ENCODE measurements around the gene PPP1R14C.

PPP1R14C gene

GRCh38 chr6:150275489-150275888, 132.6 kb downstream of the PPP1R14C start:
- no peak for DNase-seq

- DNase-seq, result no peak
Observed at GRCh38 chr6:150276168-150276936, 133.5 kb downstream of the PPP1R14C start.

GRCh38 chr6:150276937-150277742, 134.3 kb downstream of the PPP1R14C start:
- DNase-seq, result no peak

GRCh38 chr6:150279533-150279932, 136.7 kb downstream of the PPP1R14C start:
- DNase-seq, result no peak

DNA sequence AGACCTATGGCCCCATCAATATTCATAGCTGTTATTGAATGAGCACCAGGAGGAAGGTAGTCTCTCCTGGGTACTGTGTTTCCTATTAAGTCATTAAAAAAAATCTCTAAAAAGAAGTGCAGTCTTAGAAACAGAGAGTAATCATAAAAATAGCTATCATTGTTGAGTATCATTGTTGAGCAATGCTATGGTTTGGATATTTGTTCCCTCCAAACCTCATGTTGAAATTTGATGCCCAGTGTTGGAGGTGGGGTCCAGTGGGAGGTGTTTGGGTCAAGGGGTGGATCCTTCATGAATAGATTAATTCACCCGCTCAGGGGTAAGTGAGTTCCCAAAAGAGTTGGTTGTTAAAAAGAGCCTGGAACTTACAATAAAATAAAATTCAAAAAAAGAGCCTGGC, 137.9 kb downstream of the PPP1R14C start:
- no peak for DNase-seq

DNA sequence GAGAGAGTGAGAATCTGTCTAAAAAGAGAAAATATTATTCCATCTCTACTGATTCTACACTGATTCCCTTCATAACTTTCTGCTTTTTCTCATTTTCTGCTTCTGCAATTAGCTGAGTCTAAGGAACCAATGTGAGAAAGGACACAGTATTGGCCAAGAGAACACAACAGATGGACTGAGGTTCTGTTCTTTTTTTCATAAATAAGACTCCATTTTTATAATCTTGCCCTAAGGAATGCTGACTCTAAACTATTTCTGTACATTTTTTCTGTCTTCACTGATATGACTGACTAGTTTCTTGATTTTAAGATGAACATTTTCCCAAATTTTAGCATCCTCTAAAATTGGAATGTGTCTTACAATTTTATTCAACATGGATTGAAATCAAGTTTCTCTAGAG, 138.9 kb downstream of the PPP1R14C start:
- no peak for DNase-seq

- no peak for DNase-seq
Observed at GRCh38 chr6:150282806-150283205, 140.0 kb downstream of the PPP1R14C start.

DNA sequence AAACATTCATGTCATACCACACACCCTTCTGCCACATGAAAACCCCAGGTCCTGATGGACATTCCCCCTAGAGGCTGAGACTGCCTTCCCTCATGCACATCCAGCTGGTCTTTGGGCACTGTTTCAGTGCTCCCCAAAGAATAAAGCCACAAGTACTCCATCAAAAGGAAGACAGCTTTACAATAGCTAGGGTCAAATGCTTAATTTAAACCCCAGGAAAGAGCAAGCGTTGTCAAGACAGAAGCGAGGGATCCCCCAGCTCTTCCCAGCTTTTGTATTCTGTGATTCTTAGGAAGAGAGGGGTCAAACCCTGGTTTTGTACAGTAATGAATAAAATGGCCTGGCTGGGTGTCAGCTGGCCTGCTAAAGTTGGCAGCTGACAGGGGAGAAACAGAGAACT, 143.6 kb downstream of the PPP1R14C start:
- no peak for DNase-seq

DNA sequence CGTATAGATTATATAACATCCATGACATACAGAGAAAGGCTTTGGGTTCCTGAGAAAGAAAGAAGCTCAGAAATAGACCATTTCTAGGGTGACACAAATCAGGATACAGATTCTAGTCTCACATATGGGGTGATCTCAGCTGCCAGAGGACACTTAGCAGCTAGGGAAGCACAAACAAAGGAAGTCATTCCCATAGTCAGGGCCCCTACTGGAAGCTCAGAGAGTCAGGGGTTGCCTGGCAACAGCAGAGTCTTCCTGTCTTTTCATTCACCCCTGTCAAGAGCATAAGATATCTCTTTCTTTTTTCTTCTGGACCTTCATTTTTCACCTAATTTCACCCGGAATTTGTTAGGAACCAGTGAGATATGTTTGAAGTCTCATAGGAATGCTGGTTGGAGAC, 144.1 kb downstream of the PPP1R14C start:
- DNase-seq, result no peak

DNA sequence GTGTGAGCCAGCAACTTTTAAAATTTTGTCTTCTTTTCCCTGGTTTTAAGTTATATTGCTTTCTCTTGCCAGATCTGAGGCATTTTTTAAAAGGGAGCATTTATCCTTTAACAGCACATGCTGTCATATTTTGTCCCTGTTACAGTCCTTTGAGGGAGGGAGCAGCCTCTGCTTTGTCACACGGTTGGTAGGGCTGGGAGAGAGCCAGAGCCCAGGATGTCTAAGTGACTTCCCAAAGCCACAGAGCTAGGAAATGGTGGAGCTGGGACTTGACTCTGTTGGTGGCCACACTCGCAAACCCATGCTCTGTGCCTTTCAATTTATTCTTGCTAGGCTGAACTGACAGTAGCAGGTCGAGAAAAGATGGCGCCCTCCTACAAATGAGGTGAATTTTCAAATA, 145.6 kb downstream of the PPP1R14C start:
- no peak for DNase-seq

GRCh38 chr6:150289454-150290071, 146.7 kb downstream of the PPP1R14C start:
- no peak for DNase-seq

- no peak for DNase-seq
Observed at GRCh38 chr6:150290429-150290828, 147.6 kb downstream of the PPP1R14C start.

DNA sequence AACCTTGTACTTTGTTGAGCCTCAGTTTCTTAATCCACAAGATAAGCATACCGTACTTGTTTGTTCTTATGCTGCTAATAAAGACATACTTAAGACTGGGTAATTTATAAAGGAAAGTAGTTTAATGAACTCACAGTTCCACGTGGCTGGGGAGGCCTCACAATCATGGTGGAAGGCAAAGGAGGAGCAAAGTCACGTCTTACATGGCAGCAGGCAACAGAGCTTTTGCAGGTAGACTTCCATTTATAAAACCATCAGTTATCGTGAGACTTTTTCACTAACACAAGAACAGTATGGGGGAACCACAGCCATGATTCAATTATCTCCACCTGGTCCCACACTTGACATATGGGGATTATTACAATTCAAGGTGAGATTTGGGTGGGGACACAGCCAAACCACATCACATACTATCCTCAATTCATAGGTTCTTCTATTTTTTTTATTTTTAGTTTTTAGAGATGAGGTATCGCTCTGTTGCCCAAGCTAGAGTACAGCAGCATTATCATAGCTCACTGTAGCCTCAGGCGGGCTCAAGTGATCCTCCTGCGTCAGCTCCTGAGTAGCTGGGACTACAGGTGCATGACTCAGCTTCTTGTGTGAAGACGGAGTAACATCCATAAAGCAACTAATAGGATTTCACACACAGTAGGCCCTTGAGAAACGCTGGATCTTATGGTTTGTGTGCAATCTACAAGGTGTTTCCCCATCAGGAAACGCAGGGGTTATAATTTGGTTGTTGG, 149.3 kb downstream of the PPP1R14C start:
- DNase-seq, result no peak

DNA sequence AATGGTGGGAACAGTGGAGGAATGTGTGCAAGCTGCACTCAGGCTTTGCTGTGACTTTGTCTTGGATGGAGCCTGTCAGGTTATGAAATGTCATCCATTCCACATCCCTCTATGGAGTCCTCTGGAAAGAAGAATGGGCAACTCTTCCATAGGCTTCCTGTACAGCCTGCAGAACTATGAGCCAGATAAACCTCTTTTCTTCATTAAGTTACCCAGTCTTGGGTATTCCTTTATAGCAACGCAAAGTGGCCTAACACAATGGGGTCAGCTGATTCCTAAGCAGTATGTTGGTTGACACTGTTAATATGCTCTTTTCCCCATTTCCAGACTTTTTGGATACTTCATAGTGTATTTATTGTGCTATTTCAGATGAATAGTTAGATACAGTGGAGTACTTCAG, 150.2 kb downstream of the PPP1R14C start:
- DNase-seq, result no peak

DNA sequence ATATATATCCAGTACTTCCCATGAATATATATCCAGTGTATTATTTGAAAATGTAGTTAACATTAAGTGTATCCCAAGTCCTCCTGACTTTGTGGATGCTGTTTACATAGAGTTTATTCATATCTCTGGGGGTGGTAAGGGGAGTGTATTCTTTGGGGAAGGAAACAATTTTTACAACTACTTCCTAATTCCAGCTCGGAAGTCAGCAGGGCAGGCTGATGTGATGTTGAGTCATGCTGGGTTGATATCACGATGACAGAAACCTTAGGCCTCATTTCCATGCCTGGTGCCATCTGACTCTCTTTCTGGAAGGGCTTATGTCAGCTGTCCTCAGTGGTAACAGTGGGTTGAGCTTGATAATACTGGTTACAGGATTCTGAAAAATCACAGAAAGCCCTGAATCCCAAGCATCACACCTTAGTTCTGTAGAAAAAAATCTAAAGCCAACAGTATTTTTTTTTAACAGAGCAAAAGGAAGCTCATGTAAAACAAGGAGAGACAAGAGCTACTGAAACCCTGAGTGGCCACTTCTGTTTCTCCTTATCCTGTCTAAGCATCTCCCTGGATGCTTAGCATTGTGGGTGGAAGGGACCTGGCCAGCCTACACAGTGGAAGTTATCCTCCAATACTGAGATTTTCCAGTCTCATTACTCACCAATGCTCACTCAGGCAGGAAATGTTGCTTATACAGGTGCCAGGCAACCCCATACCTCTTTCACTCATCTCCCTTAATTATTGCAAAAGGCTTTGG, 150.8 kb downstream of the PPP1R14C start:
- no peak for DNase-seq

- DNase-seq, result no peak
Observed at GRCh38 chr6:150296890-150297289, 154.0 kb downstream of the PPP1R14C start.

DNA sequence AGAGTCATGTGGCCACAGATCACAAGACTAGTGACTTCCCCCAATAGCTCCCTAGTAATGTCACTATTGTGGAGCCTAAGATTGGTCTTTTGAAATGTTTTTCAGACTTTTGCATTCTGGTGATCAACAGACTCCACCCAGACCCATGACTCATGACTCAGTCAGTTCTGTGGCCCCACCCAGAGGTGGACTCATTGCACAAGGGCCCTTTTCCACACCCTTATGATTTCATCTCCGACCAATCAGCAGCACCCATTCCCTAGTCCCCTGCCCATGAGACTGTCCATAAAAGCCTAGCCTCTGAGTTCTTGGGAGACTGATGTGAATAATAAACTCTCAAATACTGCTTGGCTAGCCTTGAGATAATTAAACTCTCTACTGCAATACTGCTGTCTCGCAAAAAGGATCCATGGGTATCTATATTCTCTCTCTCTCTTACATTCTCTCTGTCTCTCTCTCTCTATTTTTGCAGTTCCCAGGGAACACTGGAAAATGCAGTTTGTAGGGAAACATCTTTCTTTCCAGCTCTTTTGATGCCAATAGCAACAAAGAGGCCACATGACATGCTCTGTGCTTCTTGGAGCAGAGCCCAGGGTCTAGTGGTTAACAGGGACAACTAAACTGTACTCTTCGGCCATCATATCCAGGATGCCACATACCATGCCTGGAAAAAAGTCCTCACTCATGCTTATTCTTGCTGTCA, 154.6 kb downstream of the PPP1R14C start:
- no peak for DNase-seq

DNA sequence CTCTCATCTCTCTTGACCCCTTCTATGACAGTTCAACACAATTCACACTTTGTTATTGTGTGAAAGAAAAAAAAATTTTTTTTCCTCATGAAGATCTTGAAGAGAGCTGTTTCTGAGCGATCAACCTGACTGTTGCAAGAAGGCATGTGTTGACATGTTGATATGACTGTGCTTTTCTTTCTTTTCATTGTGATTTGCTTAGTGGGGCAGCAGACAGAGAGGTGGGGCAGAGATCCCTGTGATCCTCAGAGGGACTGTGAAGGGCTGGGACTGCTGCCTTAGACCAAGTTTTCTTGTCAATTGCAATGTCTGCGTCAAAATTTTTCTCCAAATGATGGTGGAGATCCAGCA, 155.2 kb downstream of the PPP1R14C start:
- DNase-seq, result no peak

GRCh38 chr6:150298676-150299075, 155.8 kb downstream of the PPP1R14C start:
- no peak for DNase-seq

Measured in NCI-H2227 treated with DMSO at 0.1 percent for 48 hours (cell line).